Measurements from ENCODE around the gene WNK1.

DNA sequence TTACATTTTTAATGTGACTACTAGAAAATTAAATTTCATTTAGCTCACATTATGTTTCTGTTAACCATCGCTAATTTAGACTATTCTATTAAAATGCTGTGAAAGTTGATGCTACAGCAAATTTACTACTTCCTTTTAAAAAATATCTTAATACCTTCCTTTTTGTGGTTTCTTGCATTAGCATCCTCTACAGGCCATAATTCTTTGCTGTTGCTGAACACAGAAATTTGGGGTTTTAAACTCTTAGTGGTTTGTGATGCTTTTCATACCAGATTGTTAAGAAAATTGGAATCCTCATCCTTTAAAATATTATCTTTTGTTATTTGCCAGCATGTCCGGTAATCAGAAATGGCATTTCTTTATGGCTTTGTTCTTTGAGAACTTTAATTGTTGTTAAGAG is 18.1 kb downstream of the WNK1 start:
- no peak for TF ChIP-seq CTCF (IDR thresholded peaks at IDR 0.05)
- no peak for TF ChIP-seq POLR2AphosphoS5 (IDR thresholded peaks at IDR 0.05)
- no peak for TF ChIP-seq POLR2A (IDR thresholded peaks at IDR 0.05)
